ENCODE results near the gene PCDHGC4. TPM values are rescaled to one million over a fixed set of nuclear protein-coding genes. Genes with fewer than 3 reads are reported as not detected.

Gene PCDHGC4
- total RNA-seq, 2 donors from 2014 or later: 0.35 to 0.64 TPM

- no peak overlapping the region for H3K9ac ChIP-seq (ENCODE audit: low read depth in 2 of 2, low read length in 2 of 2)
Measured at GRCh38 chr5:141477815-141478214, 7.0 kb upstream of the PCDHGC4 start.

GRCh38 chr5:141478321-141478945, 6.4 kb upstream of the PCDHGC4 start:
- peak; percentile 85 for DNase-seq
- Histone ChIP-seq H3K4me3 (peak overlapping the region; percentile 18), H3K9me3 (no peaks in the 10 kb centered on the region), H3K9ac (ENCODE audit: low read depth in 2 of 2, low read length in 2 of 2) (no peak overlapping the region), H3K27me3 (no peaks in the 10 kb centered on the region), H3K36me3 (no peaks in the 10 kb centered on the region), H3K4me1 (no peaks in the 10 kb centered on the region), H3K27ac (no peak overlapping the region)
- TF ChIP-seq CTCF (IDR thresholded peaks at IDR 0.05): peak; percentile 43
- intact Hi-C loops (cut with DNase I): loop anchor here (5.0 kb wide), 1 partner anchor 39 kb away; no protein-coding TSS in a partner anchor

More at GRCh38 chr5:141477815-141478214, 7.0 kb upstream of the PCDHGC4 start:
- H3K4me3 ChIP-seq: no peak overlapping the region
- H3K4me1 ChIP-seq: no peaks in the 10 kb centered on the region
- H3K27ac ChIP-seq: no peak overlapping the region
- H3K9me3 ChIP-seq: no peaks in the 10 kb centered on the region
- no peaks in the 10 kb centered on the region for H3K27me3 ChIP-seq
- no peaks in the 10 kb centered on the region for H3K36me3 ChIP-seq
- no peak for DNase-seq
- intact Hi-C loops (cut with DNase I): loop anchor here (5.0 kb wide), 1 partner anchor 39 kb away; no protein-coding TSS in a partner anchor
- TF ChIP-seq CTCF (IDR thresholded peaks at IDR 0.05): no peak

GRCh38 chr5:141479776-141480175, 5.1 kb upstream of the PCDHGC4 start:
- no peak for DNase-seq
- no peak overlapping the region for H3K9ac ChIP-seq (ENCODE audit: low read depth in 2 of 2, low read length in 2 of 2)
- no peak overlapping the region for H3K4me3 ChIP-seq
- H3K9me3 ChIP-seq: no peaks in the 10 kb centered on the region
- no peaks in the 10 kb centered on the region for H3K4me1 ChIP-seq
- no peak overlapping the region for H3K27ac ChIP-seq
- intact Hi-C loops (cut with DNase I): loop anchor here (5.0 kb wide), 1 partner anchor 38 kb away; no protein-coding TSS in a partner anchor
- no peaks in the 10 kb centered on the region for H3K36me3 ChIP-seq
- H3K27me3 ChIP-seq: no peaks in the 10 kb centered on the region
- TF ChIP-seq CTCF (IDR thresholded peaks at IDR 0.05): no peak

- H3K4me3 ChIP-seq: no peak overlapping the region
Measured at GRCh38 chr5:141483902-141484301, 928 bp upstream of the PCDHGC4 start.

GRCh38 chr5:141484310-141484640, 555 bp upstream of the PCDHGC4 start:
- no peak overlapping the region for H3K27ac ChIP-seq
- H3K36me3 ChIP-seq: no peaks in the 10 kb centered on the region
- H3K9ac ChIP-seq (ENCODE audit: low read depth in 2 of 2, low read length in 2 of 2): no peak overlapping the region
- H3K27me3 ChIP-seq: peaks cover 8% of the 10 kb centered on the region
- H3K4me1 ChIP-seq: peaks cover 3% of the 10 kb centered on the region
- intact Hi-C loops (cut with DNase I): no loop called here
- peak overlapping the region; percentile 32 for H3K4me3 ChIP-seq
- no peak for TF ChIP-seq CTCF (IDR thresholded peaks at IDR 0.05)
- H3K9me3 ChIP-seq: no peaks in the 10 kb centered on the region
- no peak for DNase-seq

More at GRCh38 chr5:141483902-141484301, 928 bp upstream of the PCDHGC4 start:
- DNase-seq: no peak
- no peak for TF ChIP-seq CTCF (IDR thresholded peaks at IDR 0.05)
- intact Hi-C loops (cut with DNase I): no loop called here
- Histone ChIP-seq H3K4me1 (peaks cover 3% of the 10 kb centered on the region), H3K9me3 (no peaks in the 10 kb centered on the region), H3K27me3 (peaks cover 8% of the 10 kb centered on the region), H3K27ac (no peak overlapping the region), H3K36me3 (no peaks in the 10 kb centered on the region), H3K9ac (ENCODE audit: low read depth in 2 of 2, low read length in 2 of 2) (no peak overlapping the region)

Data from colonic mucosa (tissue), 4 donors.